VCaP (cell line): ENCODE data around the gene RAVER1.

Source experiments
- H3K27ac ChIP-seq: fragments of 450-650 bp; 2 replicates; pipeline ENCODE4 v1.5.1; 2017
- CTCF ChIP-seq: fragments of 450-650 bp; conservative IDR thresholded peaks from 2 replicates; pipeline ENCODE4 v1.5.1; 2017; ENCODE audit warnings: mild to moderate bottlenecking, moderate library complexity

Gene RAVER1

GRCh38 chr19:10328558-10329429, 4.5 kb downstream of the RAVER1 start:
- no peak for TF ChIP-seq CTCF
- no peak overlapping the region for H3K27ac ChIP-seq

GRCh38 chr19:10327793-10328192, 5.5 kb downstream of the RAVER1 start:
- no peak for TF ChIP-seq CTCF
- no peak overlapping the region for H3K27ac ChIP-seq

DNA sequence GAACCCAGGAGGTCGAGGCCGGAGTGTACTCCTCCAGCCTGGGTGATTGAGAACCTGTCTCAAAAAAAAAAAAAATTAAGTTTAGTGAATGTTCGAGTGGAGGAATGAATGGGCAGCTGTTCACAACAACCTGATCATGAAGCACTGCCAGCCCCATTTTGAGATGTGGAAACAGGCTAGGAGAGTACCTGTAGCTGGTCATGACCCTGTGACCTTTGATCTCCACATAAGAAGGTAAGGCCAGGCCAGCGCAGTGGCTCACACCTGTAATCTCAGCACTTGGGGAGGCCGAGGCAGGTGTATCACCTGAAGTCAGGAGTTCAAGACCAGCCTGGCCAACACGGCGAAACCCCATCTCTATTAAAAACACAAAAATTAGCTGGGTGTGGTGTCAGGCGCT, 7.6 kb downstream of the RAVER1 start:
- no peak for TF ChIP-seq CTCF
- no peak overlapping the region for H3K27ac ChIP-seq

DNA sequence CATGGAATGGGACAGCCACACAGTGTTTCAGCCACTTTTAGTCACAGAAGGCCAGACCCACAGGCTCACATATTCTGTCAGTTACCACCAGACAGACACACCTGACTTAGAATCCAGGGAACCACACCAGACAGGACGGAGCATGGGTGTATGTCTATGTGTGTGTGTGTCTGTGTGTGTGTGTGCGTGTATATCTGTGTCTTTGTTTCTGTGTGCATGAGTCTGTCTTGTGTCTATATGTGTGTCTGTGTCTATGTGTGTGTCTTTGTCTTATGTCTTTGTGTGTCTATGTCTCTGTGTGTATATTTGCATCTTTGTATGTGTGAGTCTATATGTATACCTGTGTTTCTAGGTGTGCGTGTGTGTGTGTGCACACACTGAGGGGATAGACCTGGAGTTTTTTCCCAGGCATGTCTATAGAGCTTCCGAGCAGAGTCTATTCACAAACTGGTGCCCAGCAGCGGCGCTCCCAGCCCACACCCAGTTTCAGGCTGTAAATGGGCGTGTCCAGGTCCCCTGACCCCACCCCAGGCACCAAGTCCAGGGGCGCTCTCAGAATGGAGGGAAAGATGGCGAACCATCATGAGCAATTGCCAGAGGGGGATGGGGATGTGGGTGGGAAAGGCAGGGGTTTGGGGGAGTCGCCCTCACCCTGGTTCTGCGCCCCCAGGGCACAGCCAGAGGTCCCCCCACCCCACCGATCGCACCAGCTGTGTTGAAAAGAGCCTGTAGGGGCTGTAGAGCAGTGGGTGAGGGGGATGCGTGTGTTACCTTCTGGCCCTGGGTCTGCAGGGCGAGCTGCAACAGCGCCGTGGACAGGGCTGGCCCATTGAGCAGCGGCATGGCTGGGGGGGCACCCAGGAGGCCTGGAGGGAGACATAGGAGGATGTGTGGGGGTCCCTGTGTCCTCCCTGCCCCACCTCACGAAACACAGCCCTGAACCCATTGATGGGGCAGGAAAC, 11.2 kb downstream of the RAVER1 start:
- H3K27ac ChIP-seq = no peak overlapping the region
- no peak for TF ChIP-seq CTCF

DNA sequence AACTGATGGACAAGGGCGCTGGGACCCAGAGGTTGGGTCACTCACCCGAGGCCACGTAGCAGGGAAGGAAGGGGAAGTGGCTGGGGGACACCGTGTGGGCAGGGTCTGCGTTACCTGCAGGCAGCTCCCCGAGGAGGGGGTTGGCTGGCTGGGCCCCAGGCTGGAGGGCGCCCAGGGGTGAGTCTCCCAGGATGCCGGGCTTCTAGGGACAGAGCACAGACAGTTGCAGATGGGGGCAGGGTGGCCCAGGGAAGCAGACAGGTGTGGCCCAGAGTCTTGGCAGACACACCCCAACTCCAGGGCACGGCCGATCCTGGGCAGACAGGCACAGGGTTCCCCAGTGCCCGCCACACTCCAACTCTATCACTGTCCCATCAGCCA, 11.9 kb downstream of the RAVER1 start:
- TF ChIP-seq CTCF = no peak
- H3K27ac ChIP-seq = no peak overlapping the region

DNA sequence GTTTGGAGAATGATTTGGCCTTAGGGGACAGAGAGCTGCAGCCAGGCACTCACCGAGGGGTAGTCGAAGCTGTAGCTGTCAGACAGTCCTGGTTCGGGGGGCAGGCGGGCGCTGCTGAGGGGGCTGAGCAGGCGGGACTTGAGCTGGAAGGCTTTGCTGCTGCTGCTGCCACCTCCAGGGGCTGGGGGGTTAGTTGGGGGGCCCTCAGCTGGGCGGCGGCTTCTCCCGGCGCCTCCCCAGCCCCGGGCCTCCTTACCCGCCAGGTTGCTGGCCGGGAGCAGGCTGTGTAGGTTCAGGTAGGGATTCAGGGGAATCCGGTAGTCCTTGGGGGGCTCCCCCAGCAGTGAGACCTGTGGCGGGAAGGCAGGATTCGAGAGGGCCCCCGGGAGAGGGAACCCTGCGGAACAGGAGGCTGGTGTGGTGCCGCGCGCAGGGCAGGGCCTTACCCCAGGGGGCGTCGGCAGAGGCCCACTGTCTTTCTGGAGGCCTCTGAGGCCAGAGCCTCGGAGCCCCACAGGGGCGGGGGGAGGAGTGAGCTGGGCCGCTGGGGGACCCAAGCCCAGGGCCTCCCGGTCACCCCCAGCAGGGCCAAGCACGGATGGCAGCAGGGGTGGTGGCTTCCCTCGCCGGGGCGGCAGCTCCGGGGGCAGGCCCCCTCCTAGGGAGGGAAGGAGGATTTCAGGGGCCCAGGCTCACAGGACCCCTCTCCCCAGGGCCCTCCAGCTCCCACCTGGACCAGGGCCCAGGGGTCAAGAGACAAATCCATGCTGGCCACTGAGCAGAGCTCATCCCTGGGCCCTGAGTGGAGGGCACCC, 12.5 kb downstream of the RAVER1 start:
- no peak for TF ChIP-seq CTCF
- H3K27ac ChIP-seq = no peak overlapping the region
